Measurements from ENCODE around the gene RAD51B.

Gene RAD51B

GRCh38 chr14:68593806-68594536, 774.4 kb downstream of the RAD51B start:
- ChIA-PET POLR2A (no interaction called here), CTCF (interaction anchor here (1.0 kb wide), 2 partner anchors 13 to 223 kb away, joined by 3 read pairs; no protein-coding TSS in a partner anchor)
- TF ChIP-seq WT1 (tag by site-specific recombination; IDR thresholded peaks at IDR 0.05) (no peak), ZNF791 (tag by site-specific recombination; IDR thresholded peaks at IDR 0.05) (no peak), ZNF510 (tag by site-specific recombination; IDR thresholded peaks at IDR 0.05; ENCODE audit: insufficient replicate concordance) (no peak), ZNF596 (tag by site-specific recombination; IDR thresholded peaks at IDR 0.05) (0 out of 2 replicates have a peak, but pooled peaks have one; percentile 16)
- H3K27ac ChIP-seq (ENCODE audit: extremely low read depth, low read depth, low read length) = no peak overlapping the region
- no peak overlapping the region for H3K4me3 ChIP-seq (ENCODE audit: low read depth, low read length)
- no peaks in the 10 kb centered on the region for H3K36me3 ChIP-seq (ENCODE audit: control insufficient read depth in 2 of 2, insufficient read depth in 1 of 2, low read length in 2 of 2)
- H3K4me1 ChIP-seq (ENCODE audit: control insufficient read depth, insufficient read depth, low read length) = peaks cover 4% of the 10 kb centered on the region
- H3K9me3 ChIP-seq (ENCODE audit: control insufficient read depth, insufficient read depth, low read depth, low read length) = no peaks in the 10 kb centered on the region

- Histone ChIP-seq H3K9me3 (ENCODE audit: control insufficient read depth, insufficient read depth, low read depth, low read length) (no peaks in the 10 kb centered on the region), H3K36me3 (ENCODE audit: control insufficient read depth in 2 of 2, insufficient read depth in 1 of 2, low read length in 2 of 2) (no peaks in the 10 kb centered on the region), H3K4me1 (ENCODE audit: control insufficient read depth, insufficient read depth, low read length) (peaks cover 7% of the 10 kb centered on the region), H3K4me3 (ENCODE audit: low read depth, low read length) (no peak overlapping the region), H3K27ac (ENCODE audit: extremely low read depth, low read depth, low read length) (no peak overlapping the region)
- ChIA-PET POLR2A (no interaction called here), CTCF (interaction anchor here (1.0 kb wide), 1 partner anchor 14 kb away, joined by 3 read pairs; no protein-coding TSS in a partner anchor)
- no peak for TF ChIP-seq ZNF561 (tag by site-specific recombination; IDR thresholded peaks at IDR 0.05; ENCODE audit: borderline replicate concordance)
- TF ChIP-seq ZNF211 (tag by site-specific recombination; IDR thresholded peaks at IDR 0.05; ENCODE audit: low read depth) = no peak
- no peak for TF ChIP-seq KLF1 (tag by site-specific recombination; IDR thresholded peaks at IDR 0.05)
- TF ChIP-seq ZNF530 (tag by site-specific recombination; IDR thresholded peaks at IDR 0.05; ENCODE audit: low read depth) = no peak
- no peak for TF ChIP-seq ZNF658 (tag by site-specific recombination; IDR thresholded peaks at IDR 0.05)
- TF ChIP-seq ZNF521 (tag by site-specific recombination; IDR thresholded peaks at IDR 0.05) = no peak
- TF ChIP-seq PRDM6 (tag by site-specific recombination; IDR thresholded peaks at IDR 0.05) = no peak
- no peak for TF ChIP-seq MZF1 (tag by site-specific recombination; IDR thresholded peaks at IDR 0.05; ENCODE audit: borderline replicate concordance)
- no peak for TF ChIP-seq ZNF248 (tag by site-specific recombination; IDR thresholded peaks at IDR 0.05)
- no peak for TF ChIP-seq ZNF580 (tag by site-specific recombination; IDR thresholded peaks at IDR 0.05)
- TF ChIP-seq ZNF426 (tag by site-specific recombination; IDR thresholded peaks at IDR 0.05) = no peak
- no peak for TF ChIP-seq KLF16 (tag by site-specific recombination; IDR thresholded peaks at IDR 0.05)
- TF ChIP-seq ZNF19 (tag by site-specific recombination; IDR thresholded peaks at IDR 0.05; ENCODE audit: low read depth) = no peak
- no peak for TF ChIP-seq ZBTB49 (tag by site-specific recombination; IDR thresholded peaks at IDR 0.05; ENCODE audit: low read depth)
- TF ChIP-seq ZNF624 (tag by site-specific recombination; IDR thresholded peaks at IDR 0.05) = no peak
- TF ChIP-seq ZNF48 (tag by site-specific recombination; IDR thresholded peaks at IDR 0.05) = no peak
- no peak for TF ChIP-seq ZBTB10 (tag by site-specific recombination; IDR thresholded peaks at IDR 0.05)
- TF ChIP-seq ZFP69B (tag by site-specific recombination; IDR thresholded peaks at IDR 0.05) = no peak
- TF ChIP-seq ZNF473 (tag by site-specific recombination; IDR thresholded peaks at IDR 0.05) = no peak
- TF ChIP-seq ZFP41 (tag by site-specific recombination; IDR thresholded peaks at IDR 0.05; ENCODE audit: borderline replicate concordance) = no peak
Observed at GRCh38 chr14:68594737-68595380, 775.3 kb downstream of the RAD51B start.

All from HEK293 (cell line).